H9 (cell line): ENCODE data around the gene ATP1A3. TPM values are rescaled to one million over a fixed set of nuclear protein-coding genes. Genes with fewer than 3 reads are reported as not detected.

Experiments
- DNase-seq: peaks from one replicate; pipeline ENCODE4 v3.0.0-alpha.2; 2017
- H2AFZ ChIP-seq: one replicate; pipeline ENCODE4 v1.6.1; 2013; ENCODE audit warnings: mild to moderate bottlenecking, low read length, control low read depth, moderate library complexity
- H2AK5ac ChIP-seq: 2 replicates; pipeline ENCODE4 v1.6.1; 2013; ENCODE audit warnings: low read length, control low read depth, mixed read lengths; ENCODE audit not compliant: insufficient read length
- H2BK120ac ChIP-seq: one replicate; pipeline ENCODE4 v1.6.1; 2013; ENCODE audit warnings: low read depth, mild to moderate bottlenecking, low read length, control low read depth, inconsistent platforms; ENCODE audit not compliant: poor library complexity, severe bottlenecking
- H2BK12ac ChIP-seq: 2 replicates; pipeline ENCODE4 v1.6.1; 2013; ENCODE audit warnings: low read length, control low read depth, mixed read lengths, low read depth; ENCODE audit not compliant: insufficient read length
- H2BK15ac ChIP-seq: 2 replicates; pipeline ENCODE4 v1.6.1; 2013; ENCODE audit warnings: low read depth, low read length, control low read depth
- H2BK20ac ChIP-seq: one replicate; pipeline ENCODE4 v1.6.1; 2013; ENCODE audit warnings: low read depth, mild to moderate bottlenecking, low read length, control low read depth, inconsistent platforms; ENCODE audit not compliant: poor library complexity, severe bottlenecking
- H2BK5ac ChIP-seq: 2 replicates; pipeline ENCODE4 v1.6.1; 2013; ENCODE audit warnings: low read length, control low read depth, mixed read lengths; ENCODE audit not compliant: insufficient read length
- H3K14ac ChIP-seq: 2 replicates; pipeline ENCODE4 v1.6.1; 2013; ENCODE audit warnings: low read length, control low read depth; ENCODE audit not compliant: insufficient read depth
- H3K18ac ChIP-seq: 2 replicates; pipeline ENCODE4 v1.6.1; 2013; ENCODE audit warnings: low read depth, mild to moderate bottlenecking, mixed read lengths, low read length, control low read depth; ENCODE audit not compliant: insufficient read length
- H3K23ac ChIP-seq: 2 replicates; pipeline ENCODE4 v1.6.1; 2013; ENCODE audit warnings: low read length, control low read depth, mixed read lengths, low read depth; ENCODE audit not compliant: insufficient read length
- H3K23me2 ChIP-seq: 2 replicates; pipeline ENCODE4 v1.6.1; 2013; ENCODE audit warnings: low read depth, mild to moderate bottlenecking, mixed read lengths, low read length, control low read depth; ENCODE audit not compliant: insufficient read length, poor library complexity, severe bottlenecking
- H3K27ac ChIP-seq: 2 replicates; pipeline ENCODE4 v1.5.1; 2013; ENCODE audit warnings: low read length, control low read depth, mixed read lengths, low read depth; ENCODE audit not compliant: insufficient read length
- H3K27me3 ChIP-seq: 2 replicates; pipeline ENCODE4 v1.6.1; 2013; ENCODE audit warnings: low read length, control low read depth, inconsistent platforms; ENCODE audit not compliant: insufficient read depth
- H3K4ac ChIP-seq: 2 replicates; pipeline ENCODE4 v1.6.1; 2013; ENCODE audit warnings: low read depth, mild to moderate bottlenecking, control low read depth, inconsistent platforms, low read length, moderate library complexity
- H3K4me1 ChIP-seq: 2 replicates; pipeline ENCODE4 v1.6.1; 2013; ENCODE audit warnings: low read length, control low read depth, inconsistent platforms; ENCODE audit not compliant: insufficient read depth
- H3K4me2 ChIP-seq: 2 replicates; pipeline ENCODE4 v1.6.1; 2013; ENCODE audit warnings: low read length, control low read depth, mixed read lengths; ENCODE audit not compliant: insufficient read length, insufficient read depth
- H3K56ac ChIP-seq: 2 replicates; pipeline ENCODE4 v1.6.1; 2013; ENCODE audit warnings: low read depth, mild to moderate bottlenecking, mixed read lengths, low read length, control low read depth; ENCODE audit not compliant: insufficient read length
- H3K79me1 ChIP-seq: 2 replicates; pipeline ENCODE4 v1.6.1; 2013; ENCODE audit warnings: low read depth, mild to moderate bottlenecking, moderate library complexity, low read length, control low read depth, inconsistent platforms; ENCODE audit not compliant: insufficient read depth, poor library complexity, severe bottlenecking
- H3K79me2 ChIP-seq: 2 replicates; pipeline ENCODE4 v1.6.1; 2013; ENCODE audit warnings: low read length, control low read depth, inconsistent platforms; ENCODE audit not compliant: insufficient read depth
- H3K9ac ChIP-seq: 2 replicates; pipeline ENCODE4 v1.6.1; 2013; ENCODE audit warnings: low read length, control low read depth, mixed read lengths; ENCODE audit not compliant: insufficient read length; ENCODE audit errors: extremely low read depth
- H3K9me3 ChIP-seq: one replicate; pipeline ENCODE4 v1.6.1; 2013; ENCODE audit warnings: low read depth, low read length, inconsistent platforms; ENCODE audit not compliant: control insufficient read depth
- H3T11ph ChIP-seq: one replicate; pipeline ENCODE4 v1.6.1; 2013; ENCODE audit warnings: mild to moderate bottlenecking, low read length, control low read depth, inconsistent platforms
- H4K20me1 ChIP-seq: one replicate; pipeline ENCODE4 v1.6.1; 2013; ENCODE audit not compliant: control insufficient read depth, insufficient read length, insufficient read depth
- H4K5ac ChIP-seq: 2 replicates; pipeline ENCODE4 v1.6.1; 2013; ENCODE audit warnings: low read depth, mild to moderate bottlenecking, mixed read lengths, low read length, control low read depth; ENCODE audit not compliant: insufficient read length
- H4K8ac ChIP-seq: replicated peaks from 2 replicates; pipeline ENCODE4 v1.6.1; 2013; ENCODE audit warnings: low read length, control low read depth, mixed read lengths, low read depth; ENCODE audit not compliant: insufficient read length
- H4K91ac ChIP-seq: 2 replicates; pipeline ENCODE4 v1.6.1; 2013; ENCODE audit warnings: low read depth, mild to moderate bottlenecking, moderate library complexity, mixed read lengths, low read length, control low read depth; ENCODE audit not compliant: insufficient read length
- H3K27ac Mint-ChIP-seq, 3 experiments: 2 replicates in 2 of 3; 3 replicates in 1 of 3; pipeline ENCODE4 v1.8.0; 2020 to 2021; ENCODE audit warnings: mixed read lengths in 3 of 3, mild to moderate bottlenecking in 1 of 3, moderate library complexity in 1 of 3
- H3K27me3 Mint-ChIP-seq: 2 replicates; pipeline ENCODE4 v1.8.0; 2021; ENCODE audit warnings: low read depth, mild to moderate bottlenecking, moderate library complexity, mixed read lengths
- H3K36me3 Mint-ChIP-seq, 3 experiments: 2 replicates in 2 of 3; 3 replicates in 1 of 3; pipeline ENCODE4 v1.8.0; 2020 to 2021; ENCODE audit warnings: low read depth in 3 of 3, mixed read lengths in 3 of 3; ENCODE audit not compliant: insufficient read depth in 1 of 3
- H3K4me1 Mint-ChIP-seq, 2 experiments: 2 replicates each; pipeline ENCODE4 v1.8.0; 2020; ENCODE audit warnings: mixed read lengths in 2 of 2
- H3K4me3 Mint-ChIP-seq, 2 experiments: 2 replicates in 1 of 2; 3 replicates in 1 of 2; pipeline ENCODE4 v1.8.0; 2020 to 2021; ENCODE audit warnings: mild to moderate bottlenecking in 2 of 2, mixed read lengths in 2 of 2, moderate library complexity in 1 of 2
- H3K9me3 Mint-ChIP-seq, 2 experiments: 2 replicates in 1 of 2; 3 replicates in 1 of 2; pipeline ENCODE4 v1.8.0; 2020; ENCODE audit warnings: mild to moderate bottlenecking in 2 of 2, mixed read lengths in 2 of 2, moderate library complexity in 1 of 2
- WGBS: extraction: QIAGEN DNeasy Blood & Tissue Kit; methylation state at CpG from one replicate; pipeline ENCODE4 v1.1.7; 2013; ENCODE audit warnings: missing lambda C conversion rate, low lambda C conversion rate, mixed read lengths; ENCODE audit not compliant: insufficient read length; ENCODE audit errors: extremely low coverage; 5-methylcytosine and 5-hydroxymethylcytosine counted together
- total RNA-seq: library from RNA; stranded (reverse); gene quantifications from 2 replicates; pipeline ENCODE4 v1.2.1, GENCODE V29; 2021
- TF ChIP-seq, protein P1 (sequence below): fragments of 200-600 bp; sonication (generic); conservative IDR thresholded peaks from 3 replicates; pipeline ENCODE4 v1.8.0; 2021; ENCODE audit warnings: antibody characterized with exemption, mild to moderate bottlenecking

ATP1A3 gene
- total RNA-seq, 1 experiment from 2014 or later, result 11.6 TPM

DNA sequence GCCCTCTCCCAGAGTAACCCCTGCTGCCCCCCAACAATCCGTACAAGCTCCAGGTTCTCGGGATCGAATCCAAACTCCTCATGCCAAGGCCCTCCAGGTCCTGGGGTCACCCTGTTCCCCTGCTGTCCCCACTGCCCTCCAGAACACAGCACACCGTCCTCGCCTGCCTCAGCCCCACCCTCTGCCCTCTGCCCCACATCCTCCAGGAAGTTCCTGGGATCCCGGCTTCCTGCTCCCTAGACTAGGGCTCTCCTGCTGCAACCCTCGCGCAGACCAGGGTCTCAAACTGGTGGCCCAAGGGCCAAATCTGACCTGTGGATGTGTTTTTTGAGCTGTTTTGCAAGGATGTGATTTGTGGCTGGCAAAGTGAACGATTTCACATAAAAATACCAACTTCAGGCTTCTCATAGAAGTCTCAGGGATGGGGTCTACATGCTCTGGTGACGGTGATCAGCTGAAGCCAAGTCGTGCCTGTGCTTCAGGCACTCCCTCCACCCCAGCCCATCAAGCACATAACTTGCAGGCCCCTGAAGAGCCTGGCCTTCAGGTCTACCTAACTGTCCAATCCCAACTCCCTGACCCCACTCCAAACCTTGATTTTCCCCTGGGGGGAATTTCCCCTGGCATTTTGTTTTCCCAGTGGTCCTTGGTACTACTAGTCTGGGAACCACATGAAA, 36.7 kb downstream of the ATP1A3 start:
- TF ChIP-seq, protein P1, sequence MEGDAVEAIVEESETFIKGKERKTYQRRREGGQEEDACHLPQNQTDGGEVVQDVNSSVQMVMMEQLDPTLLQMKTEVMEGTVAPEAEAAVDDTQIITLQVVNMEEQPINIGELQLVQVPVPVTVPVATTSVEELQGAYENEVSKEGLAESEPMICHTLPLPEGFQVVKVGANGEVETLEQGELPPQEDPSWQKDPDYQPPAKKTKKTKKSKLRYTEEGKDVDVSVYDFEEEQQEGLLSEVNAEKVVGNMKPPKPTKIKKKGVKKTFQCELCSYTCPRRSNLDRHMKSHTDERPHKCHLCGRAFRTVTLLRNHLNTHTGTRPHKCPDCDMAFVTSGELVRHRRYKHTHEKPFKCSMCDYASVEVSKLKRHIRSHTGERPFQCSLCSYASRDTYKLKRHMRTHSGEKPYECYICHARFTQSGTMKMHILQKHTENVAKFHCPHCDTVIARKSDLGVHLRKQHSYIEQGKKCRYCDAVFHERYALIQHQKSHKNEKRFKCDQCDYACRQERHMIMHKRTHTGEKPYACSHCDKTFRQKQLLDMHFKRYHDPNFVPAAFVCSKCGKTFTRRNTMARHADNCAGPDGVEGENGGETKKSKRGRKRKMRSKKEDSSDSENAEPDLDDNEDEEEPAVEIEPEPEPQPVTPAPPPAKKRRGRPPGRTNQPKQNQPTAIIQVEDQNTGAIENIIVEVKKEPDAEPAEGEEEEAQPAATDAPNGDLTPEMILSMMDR, result no peak
- peak overlapping the region in 1 of 2 experiments; percentile 82; a peak in 3 of 5 replicates for H3K4me3 Mint-ChIP-seq
- H3K9ac ChIP-seq, result no peak overlapping the region

More for the DNA sequence above, 36.7 kb downstream of the ATP1A3 start:
- Histone ChIP-seq H3K9me3 (no peaks in the 10 kb centered on the region), H3K79me1 (no peaks in the 10 kb centered on the region), H4K91ac (no peak overlapping the region), H3T11ph (no peak overlapping the region), H3K18ac (no peak overlapping the region), H3K23ac (no peak overlapping the region), H2BK15ac (no peak overlapping the region), H3K79me2 (no peaks in the 10 kb centered on the region), H2BK5ac (no peak overlapping the region), H3K27ac (no peak overlapping the region), H3K4me2 (no peak overlapping the region), H3K23me2 (no peaks in the 10 kb centered on the region), H2AFZ (no peak overlapping the region), H2BK120ac (no peak overlapping the region), H3K56ac (no peak overlapping the region), H3K4me1 (no peaks in the 10 kb centered on the region), H2BK12ac (no peak overlapping the region), H2AK5ac (no peak overlapping the region), H3K27me3 (no peaks in the 10 kb centered on the region), H3K4ac (no peak overlapping the region), H2BK20ac (no peak overlapping the region), H4K8ac (no peak overlapping the region), H4K20me1 (peaks cover 3% of the 10 kb centered on the region), H3K14ac (no peak overlapping the region), H4K5ac (no peak overlapping the region)
- Mint-ChIP-seq H3K36me3 (peaks cover 4 to 21% (median 5%) of the 10 kb centered on the region in 3 experiments; a peak in 5 of 7 replicates), H3K9me3 (no peaks in the 10 kb centered on the region), H3K4me1 (peaks cover 16 to 22% of the 10 kb centered on the region in 2 experiments), H3K27me3 (no peaks in the 10 kb centered on the region), H3K27ac (peak overlapping the region in 2 of 3 experiments; percentile 71 to 82; a peak in 2 of 7 replicates)
- no CpG with 5 or more reads among the region's 11 CpGs for WGBS
- no peak for DNase-seq
